GM21825 (cell line): ENCODE data around the gene FAF1.

Experiments
- ATAC-seq: cut with Tn5 transposase; IDR thresholded peaks from one replicate; pipeline ENCODE4 v1.9.1; 2021; ENCODE audit warnings: mild to moderate bottlenecking, moderate library complexity; ENCODE audit not compliant: unreplicated experiment

Gene FAF1

DNA sequence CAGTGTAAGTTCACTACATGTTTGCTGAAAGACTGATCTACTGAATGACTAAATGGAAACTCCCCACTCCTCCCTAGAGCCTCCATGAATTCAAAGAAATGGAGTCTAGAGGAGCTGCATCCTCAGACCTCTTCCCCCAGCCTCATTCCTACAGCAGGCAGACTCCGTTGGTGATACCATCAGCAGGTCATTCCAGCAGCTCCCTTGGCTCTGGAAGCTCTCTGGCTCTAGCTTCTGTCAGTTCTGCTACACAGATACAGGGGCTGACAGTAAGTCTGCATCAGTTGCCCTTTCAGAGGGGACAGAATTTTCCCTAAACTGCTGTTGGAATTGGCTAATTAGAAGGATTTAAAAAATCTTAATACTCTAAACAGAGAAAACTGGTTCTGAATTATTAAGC lies 505.2 kb downstream of the FAF1 start:
- ATAC-seq: no peak

DNA sequence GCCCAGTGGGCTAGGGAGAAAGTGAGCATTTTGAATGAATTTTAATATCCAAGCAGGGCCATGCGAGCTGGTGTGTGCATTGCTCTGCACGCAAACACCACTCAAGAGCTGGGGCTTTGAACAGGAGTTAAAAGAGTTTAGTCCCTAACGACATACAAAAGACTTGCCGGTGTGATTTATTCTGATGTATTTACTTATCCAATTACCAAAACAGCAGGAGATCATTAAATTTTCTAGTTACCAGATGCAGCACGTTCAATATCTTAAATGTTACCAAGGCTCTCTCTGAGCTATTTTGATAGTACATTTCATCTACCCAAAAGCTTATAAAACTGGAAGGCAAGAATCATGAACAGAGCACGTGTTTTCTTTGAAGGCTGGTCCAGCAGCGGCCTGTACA lies 506.8 kb downstream of the FAF1 start:
- no peak for ATAC-seq

DNA sequence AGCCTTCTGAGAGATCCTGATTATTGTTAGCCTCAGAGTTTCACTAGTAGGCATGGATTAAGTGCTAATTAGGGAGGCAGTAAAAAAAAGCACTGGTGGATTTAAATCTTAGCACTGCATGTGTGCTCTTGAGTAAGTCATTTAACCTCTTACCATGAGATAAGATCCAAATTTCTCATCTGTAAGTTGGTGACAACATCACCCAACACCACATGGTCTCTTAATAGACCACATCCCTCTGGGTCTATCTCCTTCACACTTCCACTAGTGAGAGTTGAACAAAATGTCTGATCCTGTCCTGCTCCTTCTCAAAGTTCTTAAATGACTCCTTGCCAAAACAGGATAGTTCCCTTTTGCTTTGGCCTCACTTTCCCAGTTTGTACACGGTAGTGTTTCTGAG lies 507.4 kb downstream of the FAF1 start:
- ATAC-seq: no peak

DNA sequence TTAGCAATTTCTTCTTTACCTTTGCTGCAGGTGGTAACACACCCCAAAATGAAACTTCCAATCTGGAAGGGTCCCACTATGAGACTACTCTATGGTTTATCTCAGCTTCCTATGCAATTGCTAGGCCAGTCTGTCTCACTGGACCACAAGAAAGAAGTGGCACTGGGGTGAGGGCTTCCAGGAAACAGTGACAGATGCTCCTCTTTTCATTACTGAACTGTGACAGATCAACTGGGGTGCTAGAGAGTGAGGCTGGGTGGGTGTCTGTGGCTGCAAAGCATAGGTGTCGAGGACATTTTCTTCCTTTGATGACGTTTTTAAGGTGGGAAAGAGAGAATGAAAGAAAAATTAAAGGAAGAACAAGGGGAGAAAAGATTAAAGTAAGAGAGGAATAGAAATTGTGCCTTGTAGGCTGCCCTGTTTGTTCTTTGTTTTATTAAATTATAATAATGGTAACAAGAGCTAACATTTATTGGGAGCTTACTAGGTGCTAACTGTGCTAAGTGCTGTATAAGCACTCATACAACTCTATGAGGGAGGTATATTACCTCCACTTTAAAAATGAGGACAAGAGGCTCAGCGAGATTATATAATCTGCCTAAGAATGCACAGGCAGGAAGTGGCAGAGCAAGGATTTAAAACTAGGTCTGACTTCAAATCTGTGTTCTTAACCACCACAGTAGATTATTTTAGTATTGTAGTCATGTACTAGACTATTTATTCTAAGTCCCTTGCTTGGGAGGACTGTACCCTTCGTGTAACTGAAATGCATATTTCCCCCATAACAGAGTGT lies 509.0 kb downstream of the FAF1 start:
- ATAC-seq: no peak

DNA sequence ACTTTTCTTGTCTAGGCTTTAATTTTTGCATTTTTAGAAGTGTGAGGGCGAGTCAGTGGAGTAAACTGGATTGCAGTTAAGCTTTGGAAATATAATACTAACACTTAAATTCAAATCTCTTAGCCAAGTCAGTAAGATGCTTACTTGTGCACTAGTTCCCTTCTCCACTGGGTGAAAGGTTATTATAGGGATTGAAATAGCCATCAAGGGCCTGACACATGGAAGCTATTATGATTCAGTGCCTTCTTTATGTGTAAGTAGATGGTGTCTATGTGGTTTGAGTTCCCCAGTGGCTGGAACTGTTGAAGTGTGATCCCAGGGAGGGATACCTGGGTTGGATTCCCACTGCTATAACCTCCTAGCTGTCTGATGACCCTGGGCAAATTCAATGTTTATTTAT lies 512.1 kb downstream of the FAF1 start:
- ATAC-seq: no peak

DNA sequence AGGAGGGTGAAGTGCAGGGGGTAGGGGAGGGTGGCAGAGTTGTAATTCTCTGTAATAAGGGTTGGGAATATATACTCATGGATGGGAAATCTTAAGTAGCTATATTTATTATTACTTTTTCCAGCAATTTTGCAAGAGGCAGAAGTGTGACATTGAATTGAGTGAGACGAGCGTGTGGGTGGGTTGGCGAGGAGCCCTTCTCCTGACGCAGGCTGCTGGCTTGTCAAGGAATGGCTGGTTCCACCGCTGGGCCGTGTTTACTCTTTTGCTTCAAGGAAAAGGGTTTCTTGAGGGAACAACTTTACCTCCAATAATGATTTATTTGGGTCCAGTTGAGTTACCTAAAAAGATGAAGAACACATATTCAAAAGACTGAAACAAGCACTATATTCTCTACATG lies 518.9 kb downstream of the FAF1 start:
- ATAC-seq: no peak

DNA sequence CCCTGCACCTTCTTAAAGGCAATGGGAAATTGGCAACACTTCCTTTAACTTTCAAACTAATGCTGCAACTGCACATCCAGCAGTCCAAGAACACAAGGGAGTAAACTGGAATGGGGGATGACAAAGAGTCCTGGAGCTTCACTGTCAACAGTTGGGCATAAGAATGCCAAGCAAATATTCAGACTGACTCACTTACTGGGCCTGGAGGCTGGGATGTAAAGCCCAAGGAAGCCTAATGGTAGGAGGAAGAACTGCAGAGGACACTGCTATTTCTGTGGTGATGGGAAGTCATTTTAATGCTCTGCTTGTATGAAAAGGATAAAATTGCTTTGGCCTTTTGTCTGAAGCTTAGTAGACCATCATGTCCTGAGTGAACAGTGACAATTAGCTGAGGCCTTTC lies 521.1 kb downstream of the FAF1 start:
- no peak for ATAC-seq

DNA sequence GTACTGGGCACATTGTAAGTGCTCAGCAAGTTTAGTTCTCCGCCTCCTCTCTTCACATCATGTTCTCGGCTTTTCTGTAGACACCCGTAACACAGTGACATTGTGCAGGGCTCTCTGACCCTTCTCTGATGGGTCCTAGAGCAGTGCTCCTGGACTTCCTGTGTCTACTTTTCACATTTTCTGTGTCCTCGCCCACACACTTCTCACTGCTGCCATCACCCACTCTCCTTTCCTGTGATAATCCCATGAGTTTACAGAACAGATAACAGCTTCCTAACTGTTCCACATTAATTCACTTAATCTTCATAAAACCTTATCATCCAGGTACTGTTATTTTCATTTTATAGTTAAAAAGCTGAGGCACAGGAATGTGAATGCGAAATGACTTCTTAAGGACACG lies 523.6 kb downstream of the FAF1 start:
- no peak for ATAC-seq

DNA sequence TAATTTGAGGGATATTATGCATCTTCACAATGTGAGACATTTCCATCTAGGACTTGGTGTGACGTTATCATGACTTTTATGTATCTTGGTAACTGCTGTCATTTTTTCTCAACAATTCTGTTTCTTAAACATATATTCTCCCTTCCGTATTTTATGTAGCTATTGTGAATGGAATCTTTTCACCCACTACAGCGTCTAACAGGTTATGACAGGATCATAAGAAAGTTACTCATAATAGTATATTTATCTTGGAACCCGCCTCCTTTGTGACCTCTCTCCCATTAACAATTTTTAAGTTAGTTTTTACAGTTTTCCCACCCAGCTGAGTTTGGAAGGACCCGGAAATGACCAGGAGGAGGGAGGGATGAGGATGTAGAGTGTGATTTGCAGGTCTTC lies 530.1 kb downstream of the FAF1 start:
- no peak for ATAC-seq

DNA sequence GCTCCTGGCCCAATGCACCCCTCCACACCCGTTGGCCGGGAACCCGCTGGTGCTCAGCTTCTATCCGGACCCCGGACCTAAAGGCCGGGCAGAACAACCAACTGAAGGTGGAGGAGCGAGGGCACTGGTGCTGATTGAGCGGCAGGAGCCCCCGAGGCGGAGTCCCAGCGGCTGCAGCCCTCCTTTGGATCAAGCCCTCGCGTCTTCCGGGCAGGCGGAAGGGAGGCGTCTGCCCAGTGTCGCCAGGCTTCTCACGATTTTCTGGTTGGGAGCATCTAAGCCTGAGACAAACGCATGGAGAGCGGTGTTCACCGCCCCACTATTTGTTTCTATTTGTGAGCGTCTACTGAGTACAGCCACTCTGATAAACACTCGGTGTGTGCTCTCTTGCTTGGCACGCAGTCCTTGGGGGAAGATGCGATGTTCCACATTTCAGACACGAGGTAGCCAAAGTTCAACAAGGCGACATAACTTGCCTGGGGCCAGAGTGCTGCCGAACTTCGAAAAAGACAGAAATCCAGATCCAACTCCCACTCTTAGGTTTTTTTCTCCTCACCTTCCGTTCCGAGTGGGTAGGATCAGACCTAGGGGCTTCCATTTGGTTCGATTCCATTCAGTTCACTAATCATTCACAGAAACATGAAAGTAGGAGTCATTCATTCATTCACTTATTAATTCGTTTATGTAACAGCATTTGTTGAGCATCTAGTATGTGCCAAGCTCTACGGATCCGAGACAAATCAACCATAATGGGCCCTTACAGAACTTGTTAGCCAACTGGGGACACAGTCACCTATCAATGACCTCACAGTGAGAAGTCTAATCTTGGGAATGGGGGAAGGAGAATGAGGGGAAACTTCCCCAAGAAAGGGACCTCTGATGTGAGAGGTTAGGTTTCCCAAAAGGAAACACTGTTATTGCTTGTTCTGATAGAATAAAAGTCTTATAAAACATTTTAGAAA lies 532.0 kb downstream of the FAF1 start:
- no peak for ATAC-seq

DNA sequence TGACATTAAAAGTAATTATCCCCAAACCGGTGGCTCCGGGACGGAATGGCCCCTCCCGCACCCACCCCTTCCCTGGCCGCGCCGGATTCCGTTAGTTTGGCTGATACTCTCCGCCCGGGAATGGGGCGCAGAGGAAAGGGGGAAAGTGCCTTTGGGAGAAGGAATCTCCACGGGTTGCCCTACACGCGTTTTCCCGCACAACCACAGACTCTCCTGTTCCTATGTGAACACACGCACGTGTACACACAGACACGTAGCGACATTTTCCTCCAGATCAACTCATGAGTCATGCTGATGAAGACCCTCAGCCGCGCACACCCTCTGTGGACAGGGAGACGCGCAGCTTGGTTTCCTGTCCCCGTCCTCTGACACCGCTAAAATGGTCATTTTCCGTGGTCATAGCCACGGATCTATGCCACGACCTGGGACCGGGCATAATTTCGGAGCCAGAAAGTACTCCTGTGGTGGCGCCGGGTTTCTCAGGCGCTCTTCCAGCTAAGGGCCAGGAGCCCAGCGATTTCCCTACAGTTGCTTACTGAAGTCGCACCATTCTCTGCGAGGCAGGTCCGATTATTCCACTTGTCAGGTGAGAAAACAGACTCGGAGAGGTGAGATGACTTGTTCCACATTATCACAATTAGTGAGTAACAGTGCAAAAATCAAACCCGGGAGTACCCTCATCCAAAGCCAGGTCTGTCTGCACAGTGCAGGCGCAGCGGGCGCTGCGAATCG lies 532.8 kb downstream of the FAF1 start:
- ATAC-seq: no peak

DNA sequence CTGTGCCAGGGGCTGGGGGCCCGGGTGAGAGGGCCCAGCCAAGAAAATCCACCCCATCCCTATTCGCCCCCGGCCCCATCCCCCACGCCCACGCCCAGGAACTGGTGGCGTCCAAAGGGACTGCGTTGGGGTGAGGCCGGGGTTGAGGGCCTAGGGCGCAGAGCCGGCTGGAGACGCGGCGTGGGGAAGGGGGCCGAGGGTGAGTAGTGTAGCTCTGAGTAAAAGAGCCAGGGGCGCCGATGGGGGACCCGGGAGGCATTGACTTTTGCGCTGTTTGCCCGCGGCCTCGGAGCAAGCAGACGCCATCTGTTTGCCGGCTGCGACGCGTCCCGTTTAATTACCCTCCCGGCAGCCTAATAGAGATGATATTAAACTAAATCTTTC lies 533.4 kb downstream of the FAF1 start:
- ATAC-seq: no peak

DNA sequence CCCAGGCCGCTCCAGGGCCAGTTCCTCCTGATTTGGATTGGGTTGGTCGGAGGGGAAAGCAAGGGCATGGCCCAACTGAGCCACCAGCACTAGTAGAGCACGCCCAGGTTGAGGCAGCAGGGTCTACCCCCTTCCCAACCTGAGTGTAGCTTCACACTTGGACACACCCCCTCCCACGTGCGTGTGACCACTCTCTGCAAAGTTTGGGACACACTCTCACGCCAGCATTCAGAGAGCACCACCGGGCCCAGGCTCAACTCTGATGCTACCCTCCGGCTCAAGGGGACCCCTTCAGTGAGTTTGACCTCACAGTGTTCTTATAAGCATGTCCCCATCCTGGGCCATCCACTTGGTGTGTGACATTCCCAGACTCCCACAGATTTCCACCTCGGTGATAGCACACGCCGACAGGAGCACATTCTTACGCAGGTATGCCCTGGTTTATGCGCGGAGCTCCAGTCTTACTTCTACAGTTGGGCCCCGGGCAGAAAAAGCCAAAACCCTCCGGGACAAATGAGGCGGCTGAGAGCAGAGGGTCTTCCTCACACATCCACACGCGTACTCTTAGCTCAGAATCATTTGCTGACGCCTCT lies 533.9 kb downstream of the FAF1 start:
- ATAC-seq: no peak

DNA sequence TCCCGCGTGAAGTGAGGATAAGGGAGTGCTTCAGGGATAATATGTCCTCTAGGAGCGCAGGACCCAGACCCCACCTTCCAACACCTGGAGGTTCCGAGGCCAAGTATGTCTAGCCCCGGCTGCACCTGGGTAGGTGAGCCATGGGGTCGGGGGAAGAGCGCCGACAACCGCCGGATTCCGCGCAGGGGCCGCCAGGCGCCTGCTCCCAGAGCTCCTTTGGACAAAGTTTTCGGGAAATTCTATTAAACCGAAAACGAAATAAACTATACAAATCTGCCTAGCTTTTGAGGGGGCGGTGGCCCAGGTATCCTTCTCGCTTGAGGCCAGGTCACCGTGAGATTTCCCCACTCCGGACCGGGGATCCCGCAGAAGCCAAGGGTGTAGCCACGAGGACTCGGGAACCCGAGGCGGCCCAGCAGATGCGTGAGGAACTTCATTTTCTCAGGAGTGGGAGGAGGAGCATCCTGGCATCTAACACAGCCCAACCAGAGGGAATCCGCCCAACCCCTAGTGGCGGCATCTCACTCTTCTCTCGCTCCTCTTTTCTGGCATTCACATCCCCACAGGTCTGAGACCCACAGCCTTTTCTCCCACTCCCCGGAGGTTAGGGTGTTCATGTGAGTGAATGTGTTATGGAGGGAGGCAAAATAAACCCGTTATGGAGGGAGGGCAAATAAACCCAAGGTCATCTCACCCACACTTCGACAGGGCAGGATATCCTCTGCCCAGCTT lies 534.5 kb downstream of the FAF1 start:
- ATAC-seq: no peak

DNA sequence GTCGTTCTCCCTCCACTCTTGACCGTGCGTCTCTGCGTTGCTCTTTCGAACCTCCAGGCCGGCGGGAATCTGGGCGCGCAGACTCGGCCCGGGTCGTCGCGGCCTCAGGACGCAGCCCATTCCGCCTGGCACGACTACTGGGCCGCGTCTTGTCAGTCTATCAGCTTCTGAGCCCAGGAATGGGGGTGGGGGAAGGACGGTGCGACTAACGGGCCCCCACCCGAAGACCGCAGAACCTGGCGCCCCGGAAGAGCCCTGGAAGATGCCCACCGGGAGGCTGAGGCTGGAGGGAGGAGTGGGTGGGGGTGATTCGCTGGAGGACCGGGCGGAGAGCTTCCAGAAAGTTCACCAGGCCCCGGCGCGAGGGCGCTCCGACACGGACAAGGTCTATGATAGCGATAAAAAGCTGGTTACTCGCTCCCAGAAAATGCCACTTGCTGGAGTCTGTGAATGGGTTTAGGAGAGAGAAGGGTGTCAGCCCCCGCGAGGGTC lies 535.1 kb downstream of the FAF1 start:
- no peak for ATAC-seq

DNA sequence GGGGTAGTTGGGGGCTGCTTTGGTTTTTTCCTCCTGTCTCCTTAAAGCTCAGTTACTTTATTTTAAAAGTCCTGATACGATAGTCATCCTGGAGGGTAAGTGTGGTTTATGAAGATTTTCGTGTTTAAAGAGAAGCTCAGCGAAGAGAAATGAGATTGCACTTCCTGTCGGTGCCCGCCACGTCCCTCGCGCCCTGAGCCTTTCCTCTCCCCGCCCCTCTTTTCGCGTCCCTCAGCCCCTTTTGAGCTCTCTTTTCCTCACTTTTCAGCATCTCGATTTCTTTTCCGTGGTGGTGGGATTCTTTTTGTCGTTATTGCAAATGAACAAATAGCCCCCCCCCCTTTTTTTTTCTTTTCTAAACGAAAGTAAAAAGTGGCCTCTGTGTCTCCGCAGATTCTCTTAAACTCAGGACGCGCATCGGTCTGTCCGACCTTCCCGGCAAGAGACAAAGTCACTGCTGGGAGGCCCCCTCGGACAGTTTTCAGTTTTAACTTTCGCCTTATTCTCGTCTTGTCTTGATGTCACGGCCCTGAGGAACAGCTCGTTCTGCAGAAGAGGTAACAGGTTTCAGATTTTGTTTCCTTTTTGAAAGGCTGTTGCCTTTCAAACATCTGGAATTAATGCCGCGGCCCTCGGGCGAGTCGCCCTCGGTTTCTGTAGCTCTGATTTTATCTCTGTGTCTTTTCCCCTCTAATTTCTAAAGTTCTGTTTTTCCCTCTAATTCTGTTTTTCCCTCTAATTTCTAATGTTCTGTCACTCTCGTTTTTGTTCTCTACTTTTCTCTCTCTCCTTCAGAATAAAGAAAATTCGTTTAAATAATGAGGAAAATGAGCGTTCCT lies 535.8 kb downstream of the FAF1 start:
- ATAC-seq: no peak

DNA sequence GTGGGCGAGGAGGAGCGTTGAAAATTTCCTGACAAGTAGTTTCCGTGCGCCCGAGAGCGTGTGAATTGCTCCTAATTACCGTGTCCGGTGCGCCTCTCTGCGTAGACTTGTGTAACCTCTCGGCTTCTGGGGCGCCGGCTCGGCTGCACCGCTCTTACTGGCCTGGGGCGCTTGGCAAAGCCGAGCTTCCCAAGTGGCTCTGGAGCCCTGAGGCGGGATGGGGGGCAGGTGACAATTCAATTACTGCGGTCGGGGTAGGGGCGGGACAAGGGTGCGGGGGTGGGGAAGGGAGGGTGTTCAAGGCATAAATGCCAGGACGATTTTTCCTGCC lies 536.4 kb downstream of the FAF1 start:
- no peak for ATAC-seq

DNA sequence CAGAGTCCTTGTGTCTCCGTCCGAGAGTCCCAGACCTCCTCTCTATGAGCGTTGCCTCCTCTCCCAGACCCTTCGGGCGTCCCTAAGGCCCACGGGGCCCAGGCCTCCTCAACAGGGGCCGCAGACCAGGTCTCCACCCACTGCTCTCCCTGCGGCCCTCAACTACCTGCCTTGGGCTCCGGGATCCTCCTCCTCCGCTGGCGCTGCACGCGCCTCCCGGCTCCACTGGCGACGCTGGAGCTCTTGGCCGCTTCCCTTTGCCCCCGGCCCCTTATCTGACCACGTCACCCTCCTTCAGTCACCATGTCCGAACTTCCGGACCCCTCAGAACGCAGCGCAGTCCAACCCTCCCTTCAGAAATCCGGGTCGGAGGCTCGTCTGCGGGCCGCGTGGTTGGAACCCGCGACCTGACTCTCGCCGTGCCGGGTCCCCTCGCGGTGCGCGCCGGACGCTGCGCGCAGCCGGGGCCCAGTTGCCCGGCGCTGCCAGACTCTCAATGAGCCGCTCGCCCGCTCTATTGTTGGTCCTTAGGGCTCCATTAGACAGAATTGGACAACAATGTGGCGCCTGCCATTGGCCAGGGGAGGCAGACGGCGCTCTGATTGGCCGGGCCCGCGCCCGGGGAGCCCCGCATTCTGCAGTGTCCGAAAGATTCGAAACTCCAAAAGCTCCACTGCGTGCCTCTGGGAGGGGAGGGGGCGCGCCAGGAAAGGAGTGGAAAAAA lies 537.0 kb downstream of the FAF1 start, which contains the start of gene DMRTA2:
TSS of gene DMRTA2 (minus strand) at position 498 of the 724 bp plus-strand sequence. CDS start 1,907 bp downstream, outside the sequence.
- no peak for ATAC-seq

DNA sequence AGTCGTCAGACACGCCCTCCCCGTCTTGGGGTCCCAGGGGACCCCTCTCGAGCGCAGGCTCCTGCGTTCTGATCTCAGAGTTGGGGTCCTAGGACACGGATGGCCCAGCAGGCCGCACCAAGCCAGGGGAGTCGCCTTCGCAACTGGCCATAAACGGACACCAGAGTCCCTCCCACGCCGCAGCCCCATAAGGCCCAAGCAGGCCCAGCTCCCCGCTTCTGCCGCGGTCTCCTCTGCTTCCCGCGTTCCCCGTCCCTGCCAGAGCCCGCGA lies 537.5 kb downstream of the FAF1 start:
- no peak for ATAC-seq
